HG03175 (cell line): ENCODE measurements around the gene CDH4.

Source experiments
- ATAC-seq: cut with Tn5 transposase; IDR thresholded peaks from one replicate; pipeline ENCODE4 v1.9.1; 2021; ENCODE audit warnings: mild to moderate bottlenecking, moderate library complexity; ENCODE audit not compliant: unreplicated experiment

CDH4 gene

DNA sequence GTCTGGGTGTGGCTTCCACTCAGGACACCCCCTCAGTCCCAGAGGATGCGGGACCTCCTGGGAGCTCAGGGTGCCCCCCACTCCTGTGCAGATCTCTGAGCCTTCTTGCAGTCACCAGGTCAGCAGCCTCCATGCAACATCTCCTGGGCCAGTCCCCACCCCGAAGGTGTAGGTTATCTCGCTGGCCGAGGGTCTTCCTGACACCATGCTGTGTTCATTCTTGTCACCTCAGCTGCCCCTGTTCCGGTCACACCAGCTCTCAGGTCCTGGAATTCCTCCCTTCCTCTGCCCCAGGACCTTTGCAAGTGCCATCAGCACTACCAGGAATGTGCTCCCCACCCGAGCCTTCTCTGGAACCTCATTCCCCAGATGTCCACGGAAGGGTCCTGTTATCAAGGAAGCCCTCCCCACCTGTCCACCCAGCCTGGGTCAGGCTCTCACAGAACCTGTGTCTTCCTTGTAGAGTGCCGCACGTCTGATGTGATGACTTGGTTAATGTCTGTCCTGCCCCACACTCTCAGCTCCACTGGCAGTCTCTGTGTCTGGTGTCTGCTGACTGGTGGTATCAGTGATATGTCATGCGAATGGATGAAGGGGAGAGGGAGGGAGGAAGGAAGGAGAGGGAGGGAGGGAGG lies 484.1 kb downstream of the CDH4 start:
- ATAC-seq = no peak

DNA sequence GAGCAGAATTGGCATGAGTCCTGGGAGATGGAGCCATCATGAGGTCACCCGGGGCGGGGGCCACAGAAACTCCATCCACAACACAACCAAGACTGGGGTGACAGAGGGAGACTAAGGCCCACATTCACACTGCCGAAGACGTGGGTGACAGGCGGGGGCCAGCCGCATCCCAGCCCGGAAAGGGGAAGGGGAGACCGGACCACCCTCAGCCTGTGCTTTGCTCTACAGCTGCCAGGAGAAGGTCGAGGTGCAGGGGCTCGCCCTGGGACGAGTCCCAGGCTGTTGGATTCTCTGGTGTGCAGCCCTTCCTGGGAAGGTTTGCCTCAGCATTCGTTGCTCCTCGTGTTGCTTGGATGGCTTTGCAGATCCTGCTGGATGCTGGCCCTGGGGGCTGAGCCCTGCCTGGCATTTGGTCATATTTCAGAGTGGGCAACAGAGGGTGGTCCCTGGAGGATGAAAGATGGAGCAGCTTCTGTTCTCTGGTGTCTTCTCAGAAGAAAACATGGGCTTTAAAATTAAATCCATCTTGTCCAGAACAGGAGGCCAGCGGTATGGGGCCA lies 484.8 kb downstream of the CDH4 start:
- no peak for ATAC-seq

DNA sequence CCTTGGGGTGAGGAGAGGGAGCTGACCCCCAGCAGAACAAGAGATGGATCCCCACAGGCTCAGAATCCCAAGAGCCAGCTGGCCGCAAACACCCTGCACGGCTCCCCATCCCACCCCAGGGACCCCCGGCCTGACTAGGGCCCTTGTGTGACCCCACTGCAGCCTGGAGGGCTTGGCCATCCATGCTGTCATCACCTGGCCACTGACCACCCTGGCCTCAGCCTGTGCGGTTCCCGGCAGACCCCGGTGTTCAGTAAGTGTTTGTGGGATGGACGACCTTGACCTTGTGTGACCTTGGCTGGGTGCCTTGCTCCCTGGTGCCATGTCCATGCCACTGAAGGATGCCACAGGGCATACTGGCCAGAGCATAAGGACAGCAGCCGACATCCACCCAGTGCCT lies 485.3 kb downstream of the CDH4 start:
- no peak for ATAC-seq

DNA sequence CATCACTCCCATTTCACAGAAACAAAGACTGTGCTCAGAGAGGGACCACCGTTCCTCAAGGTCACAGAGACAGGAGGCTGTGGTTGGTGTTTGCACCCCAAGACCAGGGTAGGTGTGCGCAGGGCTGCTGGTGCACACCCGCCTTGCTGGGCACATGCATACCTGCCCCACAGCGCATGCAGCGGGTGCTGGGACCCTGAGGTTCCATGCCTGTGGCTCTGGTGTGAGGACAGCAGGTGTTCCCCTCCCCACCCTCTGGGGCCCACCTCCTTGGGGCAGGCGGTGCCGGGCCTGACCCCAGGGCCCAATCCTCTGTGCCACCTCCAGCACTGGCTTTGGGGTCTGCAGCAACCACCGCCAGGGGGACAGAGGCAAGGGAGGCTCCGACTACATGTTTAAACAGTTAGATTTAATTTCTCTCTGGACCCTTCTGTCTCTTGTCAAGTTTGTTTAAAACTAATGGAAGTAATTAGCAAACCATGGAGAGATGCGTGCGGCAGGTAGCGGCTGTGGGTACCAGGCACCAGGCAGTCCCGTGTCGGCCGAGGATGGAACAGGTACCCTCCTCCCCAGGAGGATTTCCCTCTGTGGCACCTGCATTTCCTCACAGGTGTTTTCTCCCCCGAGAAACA lies 485.9 kb downstream of the CDH4 start:
- no peak for ATAC-seq

DNA sequence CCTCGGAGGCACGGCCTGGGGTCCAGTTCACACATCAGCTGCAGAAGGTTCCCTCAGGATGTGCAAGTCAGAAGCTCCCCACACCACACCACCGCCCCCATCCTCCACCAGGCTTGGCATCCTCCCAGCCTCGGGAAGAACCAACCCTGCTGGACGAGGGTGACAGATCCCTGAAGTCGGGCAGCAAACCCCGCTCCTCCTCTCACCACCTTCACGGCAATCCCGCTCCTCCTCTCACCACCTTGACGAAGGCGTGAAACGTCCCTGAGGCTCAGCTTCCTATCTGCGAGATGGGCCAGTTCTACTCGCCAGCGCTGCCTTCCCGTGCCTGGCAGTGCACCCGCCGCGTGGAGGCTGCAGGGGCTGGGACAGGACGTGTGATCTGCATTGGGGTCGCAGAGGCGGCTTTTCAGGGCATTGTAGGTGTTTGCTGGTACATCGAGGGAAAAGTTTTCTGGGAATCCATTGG lies 486.6 kb downstream of the CDH4 start:
- ATAC-seq = no peak

DNA sequence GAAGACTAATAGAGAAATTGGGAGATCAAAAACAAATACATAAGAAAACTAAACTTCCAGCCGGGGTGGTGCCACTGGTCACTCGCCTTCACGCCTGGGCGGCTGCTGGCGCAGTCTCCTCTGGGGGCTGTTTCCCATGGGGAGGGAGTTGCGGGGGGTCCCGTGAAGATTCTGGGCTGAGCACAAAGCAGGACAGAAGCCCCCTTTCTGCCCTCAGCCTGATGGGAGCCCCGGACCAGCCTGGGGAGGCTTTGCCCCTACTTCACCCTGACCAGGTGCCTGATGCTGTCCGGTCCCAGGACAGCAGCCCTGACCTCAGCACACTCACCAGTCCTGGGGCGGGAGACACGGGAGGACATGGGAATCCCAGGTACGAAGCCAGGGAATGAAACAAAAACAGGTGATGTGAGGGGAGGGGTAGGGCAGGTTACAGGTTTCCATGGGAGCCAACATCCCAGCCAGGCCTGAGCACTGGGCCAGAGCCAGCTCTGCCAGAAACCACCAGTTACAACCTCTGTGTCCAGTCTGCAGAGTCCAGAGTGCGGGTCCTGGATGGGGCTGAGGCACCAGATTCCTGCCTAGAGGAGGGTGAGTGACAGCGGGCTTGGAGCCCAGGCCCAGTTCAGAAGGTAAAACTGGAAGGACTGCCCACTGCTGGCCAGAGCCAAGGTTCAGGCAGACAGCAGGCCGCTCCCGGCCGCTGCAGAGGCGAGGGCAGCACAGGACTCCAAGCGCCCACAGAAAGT lies 487.2 kb downstream of the CDH4 start:
- no peak for ATAC-seq

DNA sequence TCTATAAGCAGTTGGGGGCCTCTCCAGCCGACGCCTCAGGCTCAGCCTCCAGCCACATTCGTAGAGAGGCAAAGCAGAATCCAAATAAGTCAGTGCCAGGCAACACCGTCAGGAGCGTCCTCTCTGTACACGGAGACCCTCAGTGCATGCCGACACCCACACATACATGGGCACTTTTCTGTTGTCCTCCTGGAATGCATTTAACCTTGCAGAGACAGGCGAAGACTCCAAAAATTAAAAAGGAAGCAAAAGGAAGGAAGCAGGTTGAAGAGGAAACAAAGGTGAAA lies 487.7 kb downstream of the CDH4 start:
- ATAC-seq = no peak

DNA sequence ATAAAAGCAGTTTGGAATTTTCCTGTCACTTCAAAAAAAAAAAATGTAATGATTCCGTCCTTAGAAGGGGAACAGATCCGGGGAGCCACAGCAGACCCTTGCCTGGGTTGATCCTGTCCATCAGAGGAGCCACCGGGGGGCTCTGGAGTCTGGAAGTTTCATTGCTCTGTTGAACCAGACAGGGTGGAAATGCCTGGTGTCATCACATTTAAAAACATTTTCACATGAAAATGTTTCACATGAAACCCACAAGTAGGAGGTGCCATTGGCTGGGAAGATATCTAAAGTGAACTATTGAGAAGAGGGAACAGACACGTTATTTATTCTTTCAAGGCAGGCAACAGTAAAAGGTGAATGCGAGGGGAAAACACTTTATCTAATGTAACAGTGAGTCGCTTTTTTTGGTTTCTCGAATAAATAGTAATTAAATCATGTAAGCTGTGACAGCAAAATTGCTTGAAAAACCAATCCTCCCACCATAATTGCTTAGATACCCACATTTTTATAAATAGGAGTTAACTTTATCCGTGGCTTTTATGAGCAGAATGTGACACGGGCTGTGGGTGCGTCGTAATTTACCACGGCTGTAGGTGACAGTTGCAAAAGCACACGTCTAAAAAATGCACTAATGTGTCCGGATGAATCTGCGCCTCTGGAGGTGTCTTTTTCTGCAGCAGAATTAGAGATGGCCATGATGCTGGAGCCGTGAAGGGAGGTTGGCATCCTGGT lies 490.2 kb downstream of the CDH4 start:
- ATAC-seq = no peak

DNA sequence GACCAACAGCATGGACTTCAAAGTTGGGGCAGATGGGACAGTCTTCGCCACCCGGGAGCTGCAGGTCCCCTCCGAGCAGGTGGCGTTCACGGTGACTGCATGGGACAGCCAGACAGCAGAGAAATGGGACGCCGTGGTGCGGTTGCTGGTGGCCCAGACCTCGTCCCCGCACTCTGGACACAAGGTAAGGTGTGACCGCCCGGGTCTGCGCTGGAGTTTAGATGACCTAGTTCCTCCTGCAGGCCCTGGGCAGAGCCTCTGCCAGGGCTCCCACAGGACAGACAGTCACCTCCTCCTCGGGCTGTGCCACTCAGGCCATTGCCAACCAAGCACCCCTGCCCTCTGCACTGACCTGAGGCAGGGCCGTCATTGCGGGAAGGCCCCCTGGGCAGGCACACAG lies 491.5 kb downstream of the CDH4 start:
- no peak for ATAC-seq

DNA sequence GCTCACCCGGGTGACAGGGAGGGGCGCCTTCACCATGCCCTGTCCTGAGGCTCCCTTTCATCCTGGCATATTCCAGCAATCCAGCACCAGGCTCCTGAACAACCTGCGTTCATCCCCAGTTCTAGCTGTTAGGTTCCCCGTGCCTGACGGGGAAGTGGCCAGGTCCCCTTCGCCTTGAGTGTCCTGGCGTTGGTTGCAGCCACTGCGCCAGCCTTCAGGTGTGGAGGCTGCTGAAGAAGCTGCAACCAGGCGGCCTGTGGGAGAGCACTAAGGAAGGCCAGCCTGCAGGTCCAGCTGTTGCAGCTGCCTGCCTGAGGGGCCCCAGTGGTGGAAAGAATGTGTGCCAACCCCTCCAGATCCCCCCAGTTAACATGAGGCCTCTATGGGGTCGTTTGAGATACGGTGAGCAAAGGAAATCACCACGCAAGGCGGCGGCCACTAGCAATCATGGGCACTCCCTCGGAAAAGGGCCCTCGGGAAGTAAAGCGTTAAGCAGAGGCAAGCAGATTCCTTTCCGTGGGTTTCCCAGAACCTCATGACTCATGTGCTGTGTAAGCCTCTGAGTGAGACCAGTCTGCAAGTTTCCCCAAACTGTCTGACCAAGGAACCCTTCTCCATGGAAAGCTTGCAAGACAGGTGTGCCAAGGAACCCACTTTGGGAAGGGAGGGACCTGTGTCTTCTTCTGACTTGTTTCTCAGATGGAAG lies 492.8 kb downstream of the CDH4 start:
- ATAC-seq = no peak

DNA sequence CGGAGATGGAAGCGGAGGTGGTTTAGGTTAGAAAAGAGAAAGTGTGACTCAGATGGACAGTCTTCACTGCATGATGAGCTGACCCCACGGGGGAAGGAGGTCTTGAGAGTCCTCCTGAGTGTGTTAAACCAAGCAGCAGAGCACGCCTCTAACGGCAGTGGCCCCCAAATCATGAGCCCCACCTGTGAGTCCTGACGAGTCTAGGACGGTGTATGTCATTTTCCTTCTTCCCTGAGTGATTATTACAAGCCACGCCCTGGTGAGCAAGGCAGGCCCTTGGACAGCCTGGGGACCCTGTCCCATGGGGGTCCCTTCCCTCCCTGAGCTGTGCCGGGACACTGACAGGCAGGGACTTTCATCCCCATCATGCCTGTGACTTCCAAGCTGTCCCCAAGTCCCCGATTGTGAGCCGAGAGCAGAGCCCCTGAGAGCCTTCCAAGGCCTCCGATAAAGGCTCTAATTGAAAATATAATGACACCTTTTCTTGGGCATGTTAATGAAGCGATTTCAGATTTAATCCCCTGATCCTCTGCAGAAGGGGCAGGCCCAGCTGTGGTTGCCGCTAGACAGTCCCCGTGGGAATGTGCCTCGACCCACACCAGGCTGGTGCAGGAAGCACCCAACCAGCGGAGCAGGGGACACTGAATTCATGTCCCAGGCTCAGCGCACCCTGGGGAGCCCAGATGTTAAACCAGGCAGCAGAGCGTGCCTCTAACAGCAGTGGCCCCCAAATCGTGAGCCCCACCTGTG lies 493.5 kb downstream of the CDH4 start:
- no peak for ATAC-seq

DNA sequence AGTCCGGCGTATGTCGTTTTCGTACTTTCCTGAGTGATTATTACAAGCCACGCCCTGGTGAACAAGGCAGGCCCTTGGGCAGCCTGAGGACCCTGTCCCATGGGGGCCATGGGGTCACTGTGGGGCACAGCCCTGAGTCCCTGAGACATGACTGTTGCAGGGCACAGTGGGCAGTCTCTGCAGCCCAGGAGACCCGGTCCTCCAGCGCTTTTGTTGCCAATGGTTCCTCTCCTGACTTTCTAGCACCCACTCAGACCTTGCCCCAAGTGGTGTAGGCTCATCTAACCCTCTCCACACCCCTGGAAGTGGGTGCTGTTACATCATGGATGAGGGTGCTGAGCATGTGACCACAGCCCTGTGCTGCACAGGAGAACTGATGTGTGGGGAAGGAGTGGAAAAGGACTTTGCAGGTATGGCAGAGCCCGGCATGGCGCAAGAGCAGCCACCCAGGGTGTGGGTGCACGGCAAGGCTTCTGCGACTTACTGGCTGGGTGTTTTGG lies 494.1 kb downstream of the CDH4 start:
- no peak for ATAC-seq

DNA sequence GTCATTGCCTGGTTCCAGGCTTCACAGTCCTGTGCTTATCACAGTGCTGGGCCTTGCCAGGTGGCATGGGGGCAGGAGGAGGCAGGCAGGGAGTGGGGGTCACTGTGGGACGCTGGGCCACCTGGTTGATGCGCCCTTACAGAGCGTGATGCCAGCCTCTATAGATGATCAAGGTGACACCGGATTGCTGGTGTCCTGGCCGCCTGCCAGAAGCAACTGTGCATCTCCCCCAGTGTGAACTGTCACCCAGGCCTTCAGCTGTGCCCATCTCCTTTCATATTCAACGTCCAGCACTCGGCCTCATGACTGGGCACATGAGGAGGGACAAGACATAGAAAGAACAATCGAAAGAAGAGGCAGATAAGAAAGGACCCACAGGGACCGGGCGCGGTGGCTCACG lies 494.7 kb downstream of the CDH4 start:
- no peak for ATAC-seq

DNA sequence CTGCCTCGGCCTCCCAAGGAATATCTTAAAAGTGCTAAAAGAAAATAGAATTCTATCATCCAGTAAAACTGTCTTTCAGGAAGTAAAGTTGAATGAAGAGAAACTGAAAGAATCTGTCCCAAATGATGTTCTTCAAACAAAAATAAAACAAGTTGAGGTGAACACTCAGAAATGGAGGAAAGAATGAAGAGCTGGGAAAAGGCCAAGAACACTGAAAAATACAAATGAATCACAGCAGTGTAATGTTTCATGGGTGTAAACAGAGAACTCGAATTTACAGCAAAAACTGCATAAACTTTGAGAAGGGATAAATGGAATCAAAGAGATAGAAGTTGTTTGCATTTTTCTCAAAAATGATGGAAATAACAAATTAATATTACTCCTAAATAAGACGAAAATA lies 496.3 kb downstream of the CDH4 start:
- ATAC-seq = no peak

DNA sequence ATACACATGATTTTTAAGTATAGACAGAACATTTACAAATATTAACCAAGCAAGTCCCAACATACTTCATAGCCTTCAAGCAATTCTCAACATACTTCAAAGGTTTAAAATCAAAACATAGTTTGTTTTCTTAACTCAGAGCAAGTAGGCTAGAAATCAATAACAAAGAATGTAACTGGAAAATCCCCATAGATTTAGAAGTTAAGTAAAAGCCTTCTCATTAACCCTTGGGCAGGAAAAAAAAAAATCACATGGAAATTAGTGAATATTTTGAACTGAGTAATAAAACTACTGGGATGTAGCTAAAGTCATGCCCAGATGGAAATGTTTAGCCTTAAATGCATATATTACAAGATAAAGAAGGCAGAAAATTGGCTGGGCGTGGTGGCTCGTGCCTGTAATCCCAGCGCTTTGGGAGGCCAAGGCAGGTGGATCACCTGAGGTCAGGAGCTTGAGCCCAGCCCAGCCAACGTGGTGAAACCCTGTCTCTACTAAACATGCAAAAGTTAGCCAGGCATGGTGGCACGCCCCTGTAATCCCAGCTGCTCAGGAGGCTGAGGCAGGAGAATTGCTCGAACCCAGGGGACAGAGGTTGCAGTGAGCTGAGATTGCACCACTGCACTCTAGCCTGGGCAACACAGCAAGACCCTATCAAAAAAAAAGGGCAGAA lies 497.5 kb downstream of the CDH4 start:
- no peak for ATAC-seq

DNA sequence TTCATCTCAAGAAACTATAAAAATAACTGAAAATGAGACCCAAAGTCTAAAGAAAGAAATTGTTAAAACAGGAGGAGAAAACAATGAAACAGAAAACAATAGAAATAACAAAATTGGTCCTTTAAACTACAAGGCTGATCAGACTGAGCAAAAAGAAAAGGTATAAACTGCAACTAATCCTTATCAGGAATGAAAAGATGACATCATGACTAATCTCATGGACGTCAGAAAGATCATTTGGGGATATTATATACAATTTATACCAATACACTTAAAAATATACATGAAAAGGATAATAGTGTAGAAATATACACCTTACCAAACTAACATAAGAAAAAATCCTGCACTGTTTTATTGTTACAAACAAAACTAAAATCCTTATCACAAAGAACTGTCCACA lies 498.0 kb downstream of the CDH4 start:
- ATAC-seq = no peak

DNA sequence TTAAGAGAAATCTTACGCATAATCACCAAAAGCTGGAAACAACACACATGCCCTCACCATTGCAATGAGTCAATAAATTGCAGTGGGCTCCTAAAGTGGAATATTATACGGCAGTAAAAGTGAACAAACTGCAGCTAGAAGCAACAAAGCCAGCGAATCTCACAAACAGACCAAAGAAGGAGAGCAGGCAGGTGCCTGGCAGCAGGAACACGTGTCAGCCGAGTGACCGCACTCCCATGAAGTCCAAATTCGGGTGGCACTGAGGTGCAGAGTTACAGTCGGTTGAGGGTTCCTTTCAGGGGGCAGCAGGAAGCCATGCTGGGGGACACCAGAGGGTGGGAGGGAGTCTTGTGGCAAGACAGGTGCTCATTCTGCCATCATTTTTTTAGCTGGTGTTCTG lies 500.5 kb downstream of the CDH4 start:
- ATAC-seq = no peak

DNA sequence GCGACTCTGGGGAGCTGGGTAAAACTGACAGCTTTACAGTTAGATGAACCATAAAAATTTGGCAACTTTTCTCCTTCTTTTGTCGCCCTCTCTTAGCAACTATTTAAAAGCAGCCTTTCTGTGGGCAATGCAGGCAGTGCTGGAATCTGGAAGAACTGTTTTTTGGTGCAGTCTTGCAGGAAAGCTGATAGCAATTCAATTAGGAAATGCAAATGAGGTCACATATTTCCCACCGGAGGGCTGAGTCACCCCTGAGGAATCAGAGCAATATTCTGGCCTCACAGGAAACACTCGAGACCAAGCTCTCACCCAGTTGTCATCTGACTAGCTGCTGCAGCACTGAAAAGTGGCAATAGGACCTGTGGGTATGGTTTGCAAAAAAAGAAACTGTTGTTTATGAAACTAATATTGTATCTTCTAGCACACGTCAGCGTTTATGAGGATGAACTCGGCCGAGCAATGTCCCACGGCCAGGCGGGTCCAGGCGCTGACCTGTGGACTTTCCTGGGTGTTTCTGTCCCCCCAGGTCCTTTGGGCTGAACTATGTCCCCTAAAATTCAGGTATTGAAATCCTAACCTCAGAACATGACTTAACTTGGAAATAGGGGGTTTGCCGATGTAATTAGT lies 501.4 kb downstream of the CDH4 start:
- ATAC-seq = no peak
